ENCODE results near the gene RAP1GAP.

The RAP1GAP gene

DNA sequence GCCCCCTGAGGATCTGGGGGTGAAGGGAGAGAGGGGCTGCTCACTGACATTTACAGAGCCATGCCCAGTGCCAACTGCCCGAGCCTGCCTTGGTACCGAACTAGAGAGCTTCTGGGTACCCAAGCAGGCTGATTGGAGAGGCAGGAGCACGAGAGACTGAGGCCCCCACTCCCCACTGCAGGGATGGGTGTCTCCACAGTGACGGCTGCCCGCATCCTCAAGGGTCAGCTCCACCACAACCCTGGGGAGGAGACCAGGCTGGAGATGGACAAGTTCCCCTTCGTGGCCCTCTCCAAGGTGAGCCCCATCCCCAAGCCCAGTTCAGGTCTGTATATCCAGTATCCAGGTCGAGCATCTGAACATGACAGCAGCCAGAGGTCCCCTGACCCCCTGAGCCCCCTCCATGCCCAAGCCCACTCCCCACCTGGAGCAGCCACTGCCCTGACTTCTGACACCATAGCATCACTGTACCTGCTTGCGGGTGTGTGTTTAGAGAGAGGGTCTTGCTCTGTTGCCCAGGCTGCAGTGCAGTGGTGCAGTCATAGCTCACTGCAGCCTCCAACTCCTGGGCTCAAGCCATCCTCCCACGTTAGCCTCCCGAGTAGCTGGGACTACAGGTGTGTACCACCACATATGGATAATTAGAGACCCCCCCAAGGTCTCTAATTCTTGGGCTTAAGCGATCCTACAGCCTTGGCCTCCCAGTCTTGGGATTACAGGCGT lies 108.1 kb downstream of the RAP1GAP start:
- H3K27ac ChIP-seq (ENCODE audit: low read length): no peak overlapping the region
- peaks cover 9% of the 10 kb centered on the region for H3K36me3 ChIP-seq (ENCODE audit: control insufficient read depth, insufficient read depth, low read length)
- peaks cover 1% of the 10 kb centered on the region; the same call in 1 of the 2 replicates for H3K4me1 ChIP-seq (ENCODE audit: control insufficient read depth, insufficient read depth, low read length)
- no peaks in the 10 kb centered on the region for H3K27me3 ChIP-seq (ENCODE audit: control insufficient read depth, insufficient read depth, low read length)
- WGBS (ENCODE audit: insufficient coverage, insufficient read length): no CpG with 5 or more reads among the region's 12 CpGs
- H3K4me3 ChIP-seq (ENCODE audit: low read length): no peak overlapping the region
- no peak for DNase-seq (ENCODE audit: low read depth, low spot score)
- H3K9me3 ChIP-seq (ENCODE audit: control insufficient read depth, insufficient read depth, low read length): no peaks in the 10 kb centered on the region

DNA sequence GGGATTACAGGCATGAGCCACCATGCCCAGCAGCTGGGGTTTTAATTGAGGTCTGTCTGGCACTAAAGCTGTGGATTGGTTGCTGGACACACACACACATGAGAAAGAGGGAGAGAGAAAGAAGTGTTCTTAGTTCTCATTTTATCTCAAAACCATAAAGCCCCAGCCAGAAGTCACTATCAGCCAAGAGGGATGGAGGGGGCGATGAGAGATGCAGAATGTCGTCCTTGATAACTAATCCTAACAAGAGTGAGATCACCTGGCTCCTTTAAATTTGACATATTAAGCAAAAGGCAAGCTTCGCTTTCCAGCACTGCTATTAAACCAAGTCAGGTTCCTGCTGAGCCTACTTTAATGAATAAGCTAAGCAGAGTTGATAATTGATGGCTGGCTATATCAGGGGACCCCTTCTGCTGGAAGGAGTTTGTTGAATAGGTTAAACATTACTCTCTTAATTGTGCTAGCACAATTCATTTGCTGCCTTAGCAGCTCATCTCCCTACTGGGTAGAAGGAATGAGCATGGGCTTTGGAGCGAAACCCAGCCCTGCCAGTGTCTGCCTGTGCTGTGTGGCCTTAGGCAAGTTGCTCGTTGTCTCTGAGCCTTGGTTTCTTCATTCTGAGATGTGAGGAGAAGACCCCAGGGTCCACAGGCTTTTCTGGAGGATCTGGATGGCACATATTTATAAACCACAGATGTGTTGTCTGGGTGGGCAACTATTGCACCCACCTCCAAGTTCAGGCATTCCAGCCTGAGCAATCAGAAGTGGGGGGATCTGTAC lies 109.2 kb downstream of the RAP1GAP start:
- H3K27me3 ChIP-seq (ENCODE audit: control insufficient read depth, insufficient read depth, low read length): no peaks in the 10 kb centered on the region
- H3K4me1 ChIP-seq (ENCODE audit: control insufficient read depth, insufficient read depth, low read length): peaks cover 1% of the 10 kb centered on the region; the same call in 1 of the 2 replicates
- H3K36me3 ChIP-seq (ENCODE audit: control insufficient read depth, insufficient read depth, low read length): peaks cover 7% of the 10 kb centered on the region
- DNase-seq (ENCODE audit: low read depth, low spot score): no peak
- no peaks in the 10 kb centered on the region for H3K9me3 ChIP-seq (ENCODE audit: control insufficient read depth, insufficient read depth, low read length)
- H3K4me3 ChIP-seq (ENCODE audit: low read length): no peak overlapping the region
- no CpG with 5 or more reads among the region's 5 CpGs for WGBS (ENCODE audit: insufficient coverage, insufficient read length)
- no peak overlapping the region for H3K27ac ChIP-seq (ENCODE audit: low read length)

DNA sequence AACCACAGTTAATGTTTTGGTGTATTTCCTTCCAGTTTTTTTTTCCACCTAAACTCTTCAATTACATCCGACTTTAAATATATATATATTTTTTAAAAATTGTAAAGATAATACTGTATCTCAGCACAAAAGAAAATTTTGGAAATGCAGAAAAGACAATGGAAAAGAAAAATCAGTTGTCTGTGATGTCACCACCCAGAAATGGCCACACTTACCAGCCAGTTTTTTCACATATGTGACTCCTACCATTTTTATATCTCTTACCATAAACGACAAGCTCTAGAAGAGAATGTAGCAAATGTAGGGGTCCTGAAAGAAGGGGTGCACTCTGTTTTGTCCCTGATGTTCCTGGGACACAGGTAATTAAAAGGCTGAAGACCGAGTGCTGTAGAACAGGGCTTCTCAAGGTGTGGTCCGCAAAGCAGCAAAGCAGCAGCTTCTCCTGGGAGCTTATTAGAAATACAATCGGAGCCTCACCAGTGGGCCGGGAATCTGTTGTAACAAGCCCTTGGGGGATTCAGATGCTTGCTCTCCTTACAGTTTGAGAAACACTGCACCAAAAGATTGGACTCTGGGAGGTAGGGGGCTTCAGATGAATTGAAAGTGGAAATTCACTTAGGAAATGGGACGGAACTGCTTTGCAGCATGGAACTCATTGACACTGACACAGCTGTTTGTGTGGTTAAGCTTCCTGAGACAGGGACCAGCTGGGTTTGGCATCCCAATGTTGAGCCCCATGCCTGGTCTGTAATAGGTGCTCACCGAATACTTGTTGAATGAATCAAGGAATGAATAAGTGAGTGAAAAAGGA lies 115.8 kb downstream of the RAP1GAP start:
- Histone ChIP-seq H3K36me3 (ENCODE audit: control insufficient read depth, insufficient read depth, low read length) (no peaks in the 10 kb centered on the region), H3K4me3 (ENCODE audit: low read length) (no peak overlapping the region), H3K27ac (ENCODE audit: low read length) (no peak overlapping the region), H3K27me3 (ENCODE audit: control insufficient read depth, insufficient read depth, low read length) (no peaks in the 10 kb centered on the region), H3K4me1 (ENCODE audit: control insufficient read depth, insufficient read depth, low read length) (peaks cover 6% of the 10 kb centered on the region), H3K9me3 (ENCODE audit: control insufficient read depth, insufficient read depth, low read length) (no peaks in the 10 kb centered on the region)
- no CpG with 5 or more reads among the region's 8 CpGs for WGBS (ENCODE audit: insufficient coverage, insufficient read length)
- DNase-seq (ENCODE audit: low read depth, low spot score): no peak

DNA sequence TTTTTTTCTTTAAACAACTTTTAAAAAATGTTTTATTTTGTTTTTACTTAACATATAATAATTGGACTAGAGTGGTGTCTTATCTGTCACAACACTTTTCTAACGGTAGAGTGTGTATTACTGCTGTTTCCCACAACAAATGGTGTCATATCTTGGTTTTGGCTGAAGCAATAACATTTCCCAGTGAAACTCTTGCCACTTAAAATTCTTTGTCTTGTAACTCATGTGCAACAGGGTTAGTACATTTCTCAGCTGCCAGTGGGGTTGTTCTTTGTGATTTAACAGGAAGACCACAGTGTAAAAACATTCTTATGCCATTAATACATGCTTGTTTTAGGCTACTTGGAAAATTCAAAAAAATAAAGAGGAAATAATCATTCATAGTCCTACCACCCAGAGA lies 116.4 kb downstream of the RAP1GAP start:
- no CpG with 5 or more reads among the region's 1 CpG for WGBS (ENCODE audit: insufficient coverage, insufficient read length)
- no peaks in the 10 kb centered on the region for H3K9me3 ChIP-seq (ENCODE audit: control insufficient read depth, insufficient read depth, low read length)

DNA sequence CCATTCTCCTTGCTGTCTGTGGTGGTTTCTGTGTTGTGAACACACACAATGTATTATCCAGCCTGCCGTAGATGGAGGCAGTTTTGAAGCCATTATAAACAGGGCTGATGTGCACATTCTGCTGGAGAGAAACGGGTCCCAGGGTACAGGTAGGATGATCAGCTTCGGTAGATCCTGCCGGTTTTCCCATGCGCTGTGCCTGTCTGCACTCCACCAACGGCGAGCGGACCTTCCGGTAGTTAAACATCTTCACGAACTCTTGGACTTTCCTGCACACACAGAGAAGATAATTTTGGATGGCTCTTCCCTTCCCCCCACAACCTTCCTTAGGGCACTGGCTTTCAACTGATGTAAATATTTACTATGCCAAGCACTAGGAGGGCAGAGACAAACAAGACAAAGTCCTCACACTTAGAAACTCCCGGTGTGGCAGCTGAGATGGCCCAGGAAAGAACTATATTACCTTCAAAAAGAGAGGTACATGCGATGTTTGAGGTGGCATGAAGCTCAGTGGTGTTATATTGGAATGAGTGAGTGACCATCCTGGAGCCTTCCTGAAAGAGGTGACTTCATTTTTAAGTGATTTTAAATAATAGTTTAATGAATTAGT lies 118.2 kb downstream of the RAP1GAP start:
- Histone ChIP-seq H3K4me3 (ENCODE audit: low read length) (no peak overlapping the region), H3K4me1 (ENCODE audit: control insufficient read depth, insufficient read depth, low read length) (peaks cover 6% of the 10 kb centered on the region), H3K9me3 (ENCODE audit: control insufficient read depth, insufficient read depth, low read length) (no peaks in the 10 kb centered on the region), H3K27me3 (ENCODE audit: control insufficient read depth, insufficient read depth, low read length) (no peaks in the 10 kb centered on the region), H3K36me3 (ENCODE audit: control insufficient read depth, insufficient read depth, low read length) (no peaks in the 10 kb centered on the region), H3K27ac (ENCODE audit: low read length) (no peak overlapping the region)
- WGBS (ENCODE audit: insufficient coverage, insufficient read length): no CpG with 5 or more reads among the region's 12 CpGs
- no peak for DNase-seq (ENCODE audit: low read depth, low spot score)

More for the DNA sequence above, 116.4 kb downstream of the RAP1GAP start:
- H3K27ac ChIP-seq (ENCODE audit: low read length): no peak overlapping the region
- H3K4me1 ChIP-seq (ENCODE audit: control insufficient read depth, insufficient read depth, low read length): peaks cover 6% of the 10 kb centered on the region
- H3K36me3 ChIP-seq (ENCODE audit: control insufficient read depth, insufficient read depth, low read length): no peaks in the 10 kb centered on the region
- no peaks in the 10 kb centered on the region for H3K27me3 ChIP-seq (ENCODE audit: control insufficient read depth, insufficient read depth, low read length)
- no peak for DNase-seq (ENCODE audit: low read depth, low spot score)
- no peak overlapping the region for H3K4me3 ChIP-seq (ENCODE audit: low read length)

DNA sequence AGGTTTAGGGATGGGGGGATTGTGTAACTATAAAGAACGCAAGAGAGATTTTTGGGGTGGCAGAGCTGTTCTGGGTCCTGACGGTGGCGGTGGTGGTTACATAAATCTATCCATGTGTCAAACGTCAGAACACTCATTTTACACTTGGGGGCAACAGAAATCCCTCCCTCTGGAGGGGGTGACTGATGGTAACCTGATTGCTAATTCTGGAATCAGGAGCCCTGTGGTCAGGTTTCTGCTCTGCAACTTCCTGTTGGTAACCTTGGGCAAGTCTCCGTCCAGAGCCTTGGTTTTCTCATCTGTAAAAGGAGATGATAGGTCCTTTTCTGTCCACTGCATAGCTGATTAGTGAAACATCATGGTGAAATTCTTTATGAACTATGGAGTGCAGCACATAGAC lies 119.1 kb downstream of the RAP1GAP start:
- no peak overlapping the region for H3K4me3 ChIP-seq (ENCODE audit: low read length)
- DNase-seq (ENCODE audit: low read depth, low spot score): no peak
- H3K27ac ChIP-seq (ENCODE audit: low read length): no peak overlapping the region
- no peaks in the 10 kb centered on the region for H3K9me3 ChIP-seq (ENCODE audit: control insufficient read depth, insufficient read depth, low read length)
- H3K36me3 ChIP-seq (ENCODE audit: control insufficient read depth, insufficient read depth, low read length): no peaks in the 10 kb centered on the region
- no CpG with 5 or more reads among the region's 5 CpGs for WGBS (ENCODE audit: insufficient coverage, insufficient read length)
- H3K4me1 ChIP-seq (ENCODE audit: control insufficient read depth, insufficient read depth, low read length): peaks cover 6% of the 10 kb centered on the region
- H3K27me3 ChIP-seq (ENCODE audit: control insufficient read depth, insufficient read depth, low read length): no peaks in the 10 kb centered on the region

GRCh38 chr1:21547876-21548275 lies 121.3 kb downstream of the RAP1GAP start:
- no CpG with 5 or more reads among the region's 11 CpGs for WGBS (ENCODE audit: insufficient coverage, insufficient read length)
- no peaks in the 10 kb centered on the region for H3K36me3 ChIP-seq (ENCODE audit: control insufficient read depth, insufficient read depth, low read length)
- DNase-seq (ENCODE audit: low read depth, low spot score): no peak

More at GRCh38 chr1:21547876-21548275, 121.3 kb downstream of the RAP1GAP start:
- no peak overlapping the region for H3K4me3 ChIP-seq (ENCODE audit: low read length)
- no peak overlapping the region for H3K27ac ChIP-seq (ENCODE audit: low read length)
- H3K27me3 ChIP-seq (ENCODE audit: control insufficient read depth, insufficient read depth, low read length): no peaks in the 10 kb centered on the region
- H3K4me1 ChIP-seq (ENCODE audit: control insufficient read depth, insufficient read depth, low read length): peaks cover 4% of the 10 kb centered on the region; the same call in 1 of the 2 replicates
- H3K9me3 ChIP-seq (ENCODE audit: control insufficient read depth, insufficient read depth, low read length): no peaks in the 10 kb centered on the region
